HG03139 (cell line): ENCODE data around the gene TERT.
"Not testable (repeated sequence)": the region's sequence is repeated elsewhere in the genome, so short reads cannot be mapped to it uniquely, and the experiment has no call there.

Experiments
- ATAC-seq: cut with Tn5 transposase; IDR thresholded peaks from one replicate; pipeline ENCODE4 v1.9.1; 2021; ENCODE audit not compliant: unreplicated experiment

Gene TERT

DNA sequence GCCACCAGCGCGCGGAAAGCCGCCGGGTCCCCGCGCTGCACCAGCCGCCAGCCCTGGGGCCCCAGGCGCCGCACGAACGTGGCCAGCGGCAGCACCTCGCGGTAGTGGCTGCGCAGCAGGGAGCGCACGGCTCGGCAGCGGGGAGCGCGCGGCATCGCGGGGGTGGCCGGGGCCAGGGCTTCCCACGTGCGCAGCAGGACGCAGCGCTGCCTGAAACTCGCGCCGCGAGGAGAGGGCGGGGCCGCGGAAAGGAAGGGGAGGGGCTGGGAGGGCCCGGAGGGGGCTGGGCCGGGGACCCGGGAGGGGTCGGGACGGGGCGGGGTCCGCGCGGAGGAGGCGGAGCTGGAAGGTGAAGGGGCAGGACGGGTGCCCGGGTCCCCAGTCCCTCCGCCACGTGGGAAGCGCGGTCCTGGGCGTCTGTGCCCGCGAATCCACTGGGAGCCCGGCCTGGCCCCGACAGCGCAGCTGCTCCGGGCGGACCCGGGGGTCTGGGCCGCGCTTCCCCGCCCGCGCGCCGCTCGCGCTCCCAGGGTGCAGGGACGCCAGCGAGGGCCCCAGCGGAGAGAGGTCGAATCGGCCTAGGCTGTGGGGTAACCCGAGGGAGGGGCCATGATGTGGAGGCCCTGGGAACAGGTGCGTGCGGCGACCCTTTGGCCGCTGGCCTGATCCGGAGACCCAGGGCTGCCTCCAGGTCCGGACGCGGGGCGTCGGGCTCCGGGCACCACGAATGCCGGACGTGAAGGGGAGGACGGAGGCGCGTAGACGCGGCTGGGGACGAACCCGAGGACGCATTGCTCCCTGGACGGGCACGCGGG is at the start of gene TERT:
Gene TERT (minus strand): TSS at position 234 of the 815 bp plus-strand sequence. CDS start 79 bp downstream, at position 155.
- no peak for ATAC-seq

DNA sequence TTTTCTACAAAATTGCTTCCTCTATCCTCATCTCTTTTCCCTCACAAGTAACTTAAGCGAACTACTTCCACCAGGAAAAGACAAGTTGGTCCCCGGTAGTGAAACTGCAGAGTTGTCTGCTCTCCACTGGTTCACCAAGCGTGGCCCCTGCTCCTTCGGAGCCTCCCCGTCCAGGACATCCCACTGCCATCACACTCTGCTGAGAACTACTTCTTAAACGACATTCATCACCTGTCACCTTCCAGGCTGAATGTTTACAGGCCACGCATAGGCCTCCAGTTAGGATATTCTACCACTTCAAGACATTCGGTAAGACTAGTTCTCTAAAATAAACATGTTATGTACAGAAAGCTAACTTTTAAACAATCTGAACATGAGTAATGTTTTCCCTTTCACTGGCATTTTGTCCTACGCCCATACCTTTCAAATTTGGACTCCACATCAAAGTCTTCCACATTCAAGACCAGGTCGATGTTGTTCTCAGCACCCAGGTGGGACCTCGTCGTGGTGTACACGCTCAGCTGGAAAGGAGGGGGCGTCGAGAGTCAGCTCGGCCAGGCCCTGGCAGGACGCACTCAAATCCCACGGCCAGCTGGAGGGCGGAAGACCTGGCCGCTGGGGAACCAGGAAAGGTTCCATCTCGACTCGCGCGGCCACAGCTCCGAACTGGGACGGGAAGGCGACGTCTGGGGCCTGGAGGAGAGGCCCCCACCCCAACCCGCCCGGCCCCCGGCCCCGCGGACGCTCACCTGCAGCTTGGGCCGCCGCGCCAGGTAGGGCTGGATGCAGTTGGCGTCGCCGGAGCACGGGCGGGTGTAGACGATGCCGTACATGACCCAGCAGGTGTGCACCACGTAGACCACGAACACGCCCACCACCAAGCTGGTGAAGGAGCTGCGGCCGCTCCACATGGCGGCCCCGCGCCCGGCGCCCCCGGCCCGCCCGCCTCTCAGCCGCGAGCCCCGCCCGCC is 49.3 kb upstream of the TERT start:
- ATAC-seq: peak; percentile 8

DNA sequence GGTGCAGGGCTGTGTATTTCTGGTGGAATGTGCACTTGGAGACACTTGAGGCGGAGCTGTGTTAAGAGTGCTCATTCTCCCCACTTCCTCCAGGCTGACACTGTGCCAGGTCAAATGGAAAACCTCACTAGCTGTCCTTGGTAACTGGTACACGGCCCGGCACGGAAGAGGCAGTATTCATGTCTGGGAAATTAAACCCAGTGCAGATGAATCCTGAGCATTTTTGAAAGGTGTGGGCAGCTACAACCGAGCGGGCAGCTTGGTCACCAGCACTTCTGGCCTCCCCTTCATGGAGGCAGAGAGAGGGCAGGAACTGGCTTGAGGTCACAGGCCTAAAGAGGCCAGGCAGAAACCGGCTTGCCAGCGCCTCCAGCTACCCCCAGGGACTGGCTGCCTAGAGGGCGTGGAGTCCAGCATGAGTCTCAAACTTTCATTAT is 48.5 kb upstream of the TERT start:
- ATAC-seq: no peak

DNA sequence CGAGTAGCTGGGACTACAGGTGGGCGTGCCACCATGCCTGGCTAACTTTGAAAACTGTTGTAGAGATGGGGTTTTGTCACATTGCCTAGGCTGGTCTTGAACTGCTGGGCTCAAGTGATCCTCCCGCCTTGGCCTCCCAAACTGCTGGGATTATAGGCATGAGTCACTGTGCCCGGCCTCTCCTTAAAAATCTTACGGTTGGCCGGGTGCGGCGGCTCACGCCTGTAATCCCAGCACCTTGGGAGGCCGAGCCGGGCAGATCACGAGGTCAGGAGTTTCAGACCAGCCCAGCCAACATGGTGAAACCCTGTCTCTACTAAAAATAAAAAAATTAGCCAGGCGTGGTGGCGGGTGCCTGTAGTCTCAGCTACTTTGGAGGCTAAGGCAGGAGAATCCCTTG is 47.8 kb upstream of the TERT start:
- not testable (repeated sequence) for ATAC-seq

DNA sequence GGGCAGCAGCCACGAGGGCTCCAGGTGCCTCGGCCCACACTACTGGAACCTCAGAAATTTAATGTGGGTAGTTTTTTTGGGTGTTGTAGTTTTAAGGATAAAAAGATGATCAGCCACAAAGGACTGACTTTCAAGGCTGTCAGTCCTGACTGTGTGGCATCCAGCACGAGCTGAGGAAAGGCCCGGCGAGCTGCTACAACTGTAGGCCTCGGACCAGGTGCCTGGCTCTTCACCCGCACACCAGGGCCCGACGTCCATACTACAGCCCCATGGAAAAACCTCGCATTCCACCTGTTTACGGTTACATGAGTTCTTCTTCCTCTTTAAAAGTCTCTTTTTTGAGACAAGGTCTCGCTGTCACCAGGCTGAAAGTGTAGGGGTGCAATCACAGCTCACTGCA is 47.4 kb upstream of the TERT start:
- no peak for ATAC-seq

DNA sequence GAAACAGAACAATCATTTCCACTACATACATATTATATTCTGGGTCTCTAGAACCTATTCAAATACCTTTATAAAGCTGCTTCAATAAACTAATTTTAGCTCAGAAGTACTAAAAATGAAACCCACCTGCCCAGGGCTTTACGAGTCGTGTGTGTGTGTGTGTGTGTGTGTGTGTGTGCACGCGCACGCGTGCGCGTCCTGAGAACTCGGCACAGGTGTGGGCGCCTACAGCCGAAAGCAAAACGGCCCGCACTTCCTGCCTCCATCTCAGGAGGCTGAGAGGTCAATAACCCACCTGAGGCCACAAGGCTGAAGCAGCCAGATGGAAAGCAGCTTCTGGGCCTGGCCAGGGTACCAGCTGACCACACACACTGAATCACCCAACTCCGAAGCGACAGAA is 47.0 kb upstream of the TERT start:
- no peak for ATAC-seq

DNA sequence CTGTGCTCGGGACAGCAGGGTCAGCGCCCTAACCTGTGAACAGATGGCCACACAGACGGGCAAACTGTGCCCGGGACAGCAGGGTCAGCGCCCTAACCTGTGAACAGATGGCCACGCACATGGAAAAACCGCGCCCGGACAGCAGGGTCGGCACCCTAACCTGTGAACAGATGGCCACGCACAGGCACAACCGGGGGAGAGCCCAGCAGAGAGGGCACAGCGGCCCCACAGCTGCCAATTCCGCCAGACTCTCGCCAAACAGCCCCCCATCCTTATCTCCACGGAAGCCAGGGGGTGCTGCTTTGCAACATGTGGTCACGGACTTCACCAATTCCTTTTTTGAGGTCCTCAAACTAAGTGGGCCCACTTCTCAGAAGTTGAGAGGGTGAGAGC is 44.9 kb upstream of the TERT start:
- not testable (repeated sequence) for ATAC-seq

DNA sequence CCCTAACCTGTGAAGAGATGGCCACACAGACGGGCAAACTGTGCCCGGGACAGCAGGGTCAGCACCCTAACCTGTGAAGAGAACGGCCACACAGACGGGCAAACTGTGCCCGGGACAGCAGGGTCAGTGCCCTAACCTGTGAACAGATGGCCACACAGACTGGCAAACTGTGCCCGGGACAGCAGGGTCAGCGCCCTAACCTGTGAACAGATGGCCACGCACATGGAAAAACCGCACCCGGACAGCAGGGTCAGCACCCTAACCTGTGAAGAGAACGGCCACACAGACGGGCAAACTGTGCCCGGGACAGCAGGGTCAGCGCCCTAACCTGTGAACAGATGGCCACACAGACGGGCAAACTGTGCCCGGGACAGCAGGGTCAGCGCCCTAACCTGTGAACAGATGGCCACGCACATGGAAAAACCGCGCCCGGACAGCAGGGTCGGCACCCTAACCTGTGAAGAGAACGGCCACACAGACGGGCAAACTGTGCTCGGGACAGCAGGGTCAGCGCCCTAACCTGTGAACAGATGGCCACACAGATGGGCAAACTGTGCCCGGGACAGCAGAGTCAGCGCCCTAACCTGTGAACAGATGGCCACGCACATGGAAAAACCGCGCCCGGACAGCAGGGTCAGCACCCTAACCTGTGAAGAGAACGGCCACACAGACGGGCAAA is 44.4 kb upstream of the TERT start:
- not testable (repeated sequence) for ATAC-seq

DNA sequence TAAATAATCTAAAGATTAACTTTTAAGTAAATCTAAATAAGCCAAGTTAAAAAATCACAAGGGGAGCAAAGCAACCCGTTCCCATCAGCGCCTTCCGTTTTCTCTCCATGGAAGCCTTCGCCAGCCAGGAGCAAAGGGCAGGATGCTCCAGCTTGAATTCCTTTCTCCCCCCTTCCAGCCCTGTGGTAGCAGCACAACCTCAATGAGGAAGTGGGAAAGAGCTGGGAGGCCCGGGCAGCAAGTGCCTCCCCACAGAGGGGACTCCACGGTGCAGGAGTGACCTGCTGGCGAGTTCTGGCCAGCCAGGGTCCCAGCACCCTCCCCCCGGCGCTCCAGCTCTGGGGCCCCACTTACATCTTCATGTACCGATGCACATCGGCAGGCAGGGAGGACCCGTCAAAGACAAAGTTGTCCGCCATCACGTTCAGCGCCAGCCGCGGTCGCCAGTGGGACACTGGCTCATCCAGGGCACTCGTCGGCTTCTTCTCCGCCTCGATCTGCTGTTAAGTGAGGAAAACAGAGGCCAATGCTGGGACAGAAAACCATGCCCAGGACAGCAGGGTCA is 43.7 kb upstream of the TERT start:
- no peak for ATAC-seq

DNA sequence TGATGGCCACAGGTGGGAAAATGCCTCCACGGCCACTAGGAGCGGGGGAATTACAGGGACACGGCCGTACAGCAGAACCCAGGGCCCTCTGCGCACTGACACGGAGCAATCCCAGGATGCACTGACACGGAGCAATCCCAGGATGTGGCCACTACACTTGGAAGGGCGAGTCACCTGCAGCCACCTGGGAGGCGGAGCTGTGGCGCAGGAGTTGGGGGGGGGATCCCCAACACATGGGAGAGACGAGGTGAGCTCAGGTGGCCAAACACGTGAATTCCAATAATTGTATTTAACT is 43.3 kb upstream of the TERT start:
- no peak for ATAC-seq

DNA sequence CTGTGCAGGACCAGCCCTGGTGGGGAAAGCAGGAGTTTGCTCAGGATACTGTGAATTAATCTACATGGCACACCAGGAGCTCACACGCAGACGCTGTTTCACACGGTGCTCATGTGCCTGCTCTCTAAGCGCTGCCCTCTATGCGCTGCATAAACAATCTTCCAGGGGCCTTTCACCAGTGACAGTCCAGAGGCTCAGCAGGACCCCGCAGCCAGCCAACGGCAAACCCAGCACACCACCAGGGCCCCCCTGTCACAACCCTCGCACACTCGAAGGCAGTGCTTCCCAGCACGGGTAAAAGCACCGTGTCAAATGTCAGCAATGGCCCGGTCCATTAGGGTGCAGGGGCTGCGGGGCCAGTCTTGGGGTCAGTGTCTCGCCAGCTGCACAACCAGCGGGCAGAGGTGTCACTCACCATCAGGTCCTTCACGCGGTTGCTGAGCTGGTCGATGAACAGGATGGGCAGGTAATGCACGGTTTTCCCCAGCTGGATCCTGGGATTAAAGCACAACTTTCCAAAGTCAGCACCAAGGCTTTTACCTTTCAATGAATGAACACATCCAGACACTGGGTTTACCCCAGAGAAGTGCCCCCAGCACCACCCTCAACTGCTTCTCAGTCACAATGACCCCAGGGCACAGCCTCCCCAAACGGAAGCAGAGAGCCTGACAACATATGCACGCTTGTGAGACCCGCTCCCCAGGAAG is 42.8 kb upstream of the TERT start:
- ATAC-seq: no peak

DNA sequence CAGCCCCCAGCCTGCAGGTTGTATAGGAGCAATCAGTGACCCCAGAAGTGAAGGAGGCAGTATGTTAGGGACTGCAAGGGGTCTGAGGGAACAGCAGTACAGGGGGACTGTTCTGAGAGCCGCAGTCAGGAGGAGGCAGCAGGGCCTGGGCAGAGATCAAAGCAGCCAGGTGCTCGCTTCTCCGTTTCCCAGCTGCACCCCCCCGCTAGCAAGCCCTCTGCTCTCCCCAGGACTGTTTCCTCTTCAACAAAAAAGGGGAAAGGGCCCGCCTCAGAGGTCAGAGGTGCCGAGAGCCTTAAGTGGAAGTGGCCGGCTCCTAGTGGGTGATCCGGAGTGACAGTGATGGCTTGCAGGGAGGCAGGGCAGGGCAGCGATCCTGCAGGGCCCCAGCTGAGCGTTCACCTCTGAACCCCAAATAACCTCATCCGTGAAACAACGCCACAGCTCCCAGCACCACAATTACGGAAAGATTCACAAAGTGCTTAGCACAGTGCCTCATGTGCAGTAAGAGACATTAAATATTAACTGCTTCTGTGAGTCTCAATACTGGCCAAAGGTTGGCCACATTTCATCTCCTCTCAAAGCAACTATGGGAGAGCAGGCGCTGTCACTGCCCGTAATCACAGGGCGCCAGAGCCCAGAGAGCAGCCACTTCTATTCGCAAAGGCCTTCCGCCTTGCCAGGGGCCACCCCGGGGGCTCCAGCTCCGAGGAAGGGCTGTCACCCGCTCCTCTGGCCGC is 42.1 kb upstream of the TERT start:
- ATAC-seq: no peak

DNA sequence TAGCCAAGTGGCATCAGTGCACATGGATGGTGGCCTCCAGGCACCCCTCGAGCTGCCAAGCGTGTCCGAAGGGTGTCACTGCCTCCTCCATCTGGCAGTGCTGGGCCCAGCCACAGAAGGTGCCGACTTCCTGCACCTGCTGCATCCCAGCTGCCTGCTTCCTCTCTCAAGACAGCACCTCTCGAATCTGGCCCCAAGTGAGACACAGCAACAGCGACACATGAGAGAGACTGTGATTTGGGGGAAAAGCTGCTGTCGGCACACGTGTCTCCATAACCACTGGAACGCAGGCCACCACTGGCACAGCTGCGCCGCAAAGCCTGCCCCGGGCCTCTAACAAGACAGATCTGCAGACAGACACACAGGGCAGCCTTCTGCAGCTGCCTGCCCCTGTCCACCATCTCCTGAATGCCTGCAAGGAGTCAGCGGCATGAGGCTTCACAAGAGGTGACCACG is 41.3 kb upstream of the TERT start:
- ATAC-seq: no peak

DNA sequence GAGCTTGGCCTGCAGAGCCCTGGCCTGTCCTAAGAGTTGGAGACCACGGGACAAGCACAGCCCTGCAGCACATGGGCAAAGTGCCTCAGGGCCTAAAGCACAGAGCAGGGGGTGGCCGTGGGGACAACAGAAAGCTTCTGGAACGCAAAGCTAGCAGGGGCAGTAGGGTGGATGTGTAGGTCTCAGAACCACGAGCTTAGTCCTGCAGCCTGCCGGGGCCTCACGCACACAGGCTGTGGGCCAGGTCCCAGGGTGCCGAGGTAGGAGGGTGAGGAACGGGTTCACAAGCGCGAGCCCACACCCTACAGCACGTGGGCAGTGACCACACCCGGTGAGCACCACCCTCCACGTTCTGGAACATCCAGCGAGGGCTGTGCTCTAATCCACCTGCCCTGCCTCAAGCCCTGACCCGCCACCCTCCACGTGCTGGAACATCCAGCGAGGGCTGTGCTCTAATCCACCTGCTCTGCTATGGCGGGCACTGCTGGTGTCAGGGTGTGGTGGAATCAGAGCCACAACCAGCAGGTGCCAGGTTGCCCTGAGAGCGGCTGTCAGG is 40.8 kb upstream of the TERT start:
- ATAC-seq: no peak

DNA sequence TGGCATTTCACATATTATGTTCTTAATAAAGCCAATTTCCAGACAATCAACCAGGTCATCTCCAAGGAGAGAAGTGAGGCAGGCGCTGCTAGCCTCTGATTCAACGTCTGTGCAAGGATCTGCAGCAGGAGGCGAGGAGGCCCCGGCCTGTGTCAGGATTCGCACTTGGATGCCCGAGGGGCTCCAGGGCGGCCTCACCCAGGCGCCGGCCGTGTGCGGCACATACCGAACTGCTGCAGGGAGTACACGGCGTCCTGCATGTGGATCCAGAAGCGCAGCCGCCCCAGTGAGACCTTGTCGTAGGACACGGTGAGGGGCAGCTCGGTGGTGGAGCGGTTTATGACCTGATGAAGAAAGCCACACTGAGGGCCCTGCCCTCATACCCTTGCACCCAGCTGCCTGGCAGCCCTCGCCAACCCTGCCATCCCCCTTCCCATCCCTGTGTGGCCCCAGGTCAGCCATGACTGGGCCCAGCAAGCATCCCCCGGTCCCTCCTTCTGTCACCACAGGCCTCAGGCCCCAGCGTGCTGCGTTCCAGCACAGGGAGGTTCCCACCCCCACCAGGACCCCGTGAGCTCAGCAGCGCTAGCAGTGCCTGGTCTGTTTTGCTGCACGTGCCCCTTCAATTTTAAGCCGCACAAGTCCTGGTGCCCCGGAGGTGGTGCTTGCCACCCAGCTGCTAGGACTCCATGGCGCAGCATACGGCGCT is 40.1 kb upstream of the TERT start:
- ATAC-seq: no peak

DNA sequence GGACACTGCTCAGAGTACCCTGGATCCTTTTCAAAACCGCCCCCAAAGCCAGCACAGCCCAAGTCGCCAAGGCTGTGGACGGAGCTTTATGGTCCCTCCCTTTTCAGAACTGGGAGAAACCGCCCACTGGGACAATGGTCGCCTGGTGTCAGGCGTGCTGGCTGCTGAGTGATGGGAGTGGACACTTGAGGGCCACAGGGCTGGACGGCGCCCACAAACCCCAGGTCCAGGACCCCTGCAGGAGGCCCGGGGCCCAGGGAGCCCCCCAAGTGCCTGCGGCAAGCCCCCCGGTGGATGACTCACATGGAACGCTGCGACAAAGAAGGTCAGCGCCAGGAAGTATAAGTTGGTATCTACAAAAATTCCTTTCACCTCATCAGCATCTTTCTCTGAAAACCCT is 39.1 kb upstream of the TERT start:
- no peak for ATAC-seq

DNA sequence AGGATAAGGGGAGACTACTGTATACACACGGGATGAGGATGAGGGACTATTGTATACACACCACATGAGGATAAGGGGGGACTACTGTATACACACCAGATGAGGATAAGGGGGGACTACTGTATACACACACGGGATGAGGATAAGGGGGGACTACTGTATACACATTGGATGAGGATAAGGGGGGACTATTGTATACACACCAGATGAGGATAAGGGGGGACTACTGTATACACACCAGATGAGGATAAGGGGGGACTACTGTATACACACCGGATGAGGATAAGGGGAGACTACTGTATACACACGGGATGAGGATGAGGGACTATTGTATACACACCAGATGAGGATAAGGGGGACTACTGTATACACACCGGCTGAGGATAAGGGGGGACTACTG is 38.4 kb upstream of the TERT start:
- ATAC-seq: not testable (repeated sequence)

DNA sequence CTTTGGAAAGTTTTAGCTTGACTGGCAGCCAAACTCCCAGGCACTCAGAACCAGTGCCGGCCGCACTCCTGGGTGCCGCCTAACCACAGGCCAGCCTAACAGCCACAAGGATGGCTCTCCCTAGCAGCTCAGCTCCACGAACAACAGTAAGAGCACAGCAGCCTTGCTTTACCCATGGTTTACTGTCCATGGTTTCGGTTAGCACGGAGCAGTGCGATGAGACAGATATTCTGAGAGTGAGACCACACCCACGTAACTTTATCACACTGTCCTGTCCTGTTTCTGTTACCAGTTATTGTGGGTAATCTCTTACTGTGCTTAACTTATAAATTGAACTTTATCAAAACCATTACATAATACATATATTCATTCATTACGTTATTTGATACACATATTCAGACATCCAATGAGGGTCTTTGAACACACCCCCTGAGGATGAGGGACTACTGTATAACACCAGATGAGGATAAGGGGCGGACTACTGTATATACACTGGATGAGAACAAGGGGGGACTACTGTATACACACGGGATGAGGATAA is 37.7 kb upstream of the TERT start:
- ATAC-seq: no peak
